GM23338 (cell line): ENCODE measurements around the gene SFTPD. TPM values are rescaled to one million over a fixed set of nuclear protein-coding genes. Genes with fewer than 3 reads are reported as not detected.

Experiments used
- ATAC-seq: fragments of 200-7000 bp; cut with Tn5 transposase; 3 replicates; pipeline ENCODE4 v1.9.1; 2020
- DNase-seq: peaks from one replicate; pipeline ENCODE4 v3.0.0-alpha.2; 2015; ENCODE audit warnings: low spot score
- H2AFZ ChIP-seq: fragments of 200-600 bp; sonication (generic); 2 replicates; pipeline ENCODE4 v1.8.0; 2016; ENCODE audit warnings: antibody characterized with exemption, mild to moderate bottlenecking, moderate library complexity
- H3F3A ChIP-seq: fragments of 200-600 bp; sonication (generic); replicated peaks from 2 replicates; pipeline ENCODE4 v1.8.0; 2017; ENCODE audit warnings: antibody characterized with exemption, mixed run types, low read depth
- H3K27ac ChIP-seq: fragments of 200-600 bp; sonication (generic); 2 replicates; pipeline ENCODE4 v1.6.1; 2016; ENCODE audit warnings: low read depth
- H3K27me3 ChIP-seq: fragments of 200-600 bp; sonication (generic); 2 replicates; pipeline ENCODE4 v1.8.0; 2016; ENCODE audit warnings: mild to moderate bottlenecking, mixed run types, moderate library complexity; ENCODE audit not compliant: insufficient read depth
- H3K36me3 ChIP-seq: fragments of 200-600 bp; sonication (generic); 2 replicates; pipeline ENCODE4 v1.8.0; 2016; ENCODE audit warnings: mild to moderate bottlenecking; ENCODE audit not compliant: insufficient read depth
- H3K4me1 ChIP-seq: fragments of 200-600 bp; sonication (generic); 2 replicates; pipeline ENCODE4 v1.8.0; 2016; ENCODE audit warnings: mild to moderate bottlenecking, moderate library complexity; ENCODE audit not compliant: insufficient read depth
- H3K4me2 ChIP-seq: fragments of 200-600 bp; sonication (generic); 2 replicates; pipeline ENCODE4 v1.7.1; 2017; ENCODE audit warnings: mixed run types
- H3K4me3 ChIP-seq: fragments of 200-600 bp; sonication (generic); 2 replicates; pipeline ENCODE4 v1.6.1; 2016; ENCODE audit warnings: mixed run types
- H3K79me2 ChIP-seq: fragments of 200-600 bp; sonication (generic); replicated peaks from 2 replicates; pipeline ENCODE4 v1.8.0; 2017; ENCODE audit warnings: mild to moderate bottlenecking; ENCODE audit not compliant: insufficient read depth
- H3K9me2 ChIP-seq: fragments of 200-600 bp; sonication (generic); 2 replicates; pipeline ENCODE4 v1.8.0; 2017; ENCODE audit not compliant: insufficient read depth
- H4K20me1 ChIP-seq: fragments of 200-600 bp; sonication (generic); replicated peaks from 2 replicates; pipeline ENCODE4 v1.8.0; 2017; ENCODE audit warnings: mild to moderate bottlenecking; ENCODE audit not compliant: insufficient read depth
- H3K27ac Mint-ChIP-seq: 2 replicates; pipeline ENCODE4 v1.8.0; 2020; ENCODE audit warnings: inconsistent platforms, mild to moderate bottlenecking, moderate library complexity, mixed read lengths
- H3K27me3 Mint-ChIP-seq: 3 replicates; pipeline ENCODE4 v1.8.0; 2022; ENCODE audit warnings: low read depth, mild to moderate bottlenecking, moderate library complexity, mixed read lengths, inconsistent platforms; ENCODE audit not compliant: insufficient read depth, poor library complexity
- H3K36me3 Mint-ChIP-seq: 3 replicates; pipeline ENCODE4 v1.8.0; 2021; ENCODE audit warnings: low read depth, mild to moderate bottlenecking, inconsistent platforms, moderate library complexity, mixed read lengths
- H3K4me1 Mint-ChIP-seq: 3 replicates; pipeline ENCODE4 v1.8.0; 2020; ENCODE audit warnings: mild to moderate bottlenecking, inconsistent platforms, mixed read lengths
- H3K4me3 Mint-ChIP-seq: 3 replicates; pipeline ENCODE4 v1.8.0; 2021; ENCODE audit warnings: moderate library complexity, mild to moderate bottlenecking, inconsistent platforms, mixed read lengths
- H3K9me3 Mint-ChIP-seq: 3 replicates; pipeline ENCODE4 v1.8.0; 2020; ENCODE audit warnings: moderate library complexity, mild to moderate bottlenecking, inconsistent platforms, mixed read lengths
- CREB1 ChIP-seq: fragments of 250-450 bp; sonication (Bioruptor Pico); IDR thresholded peaks from 2 replicates; pipeline ENCODE4 v1.5.0; 2020; ENCODE audit warnings: low read depth, mild to moderate bottlenecking, moderate library complexity
- CTCF ChIP-seq, 2 experiments: fragments of 200-600 bp in 1 of 2; sonication (generic) in 1 of 2; conservative IDR thresholded peaks; 2 replicates each; pipeline versions ENCODE4 v1.5.1 to v1.6.1; 2016 to 2017; ENCODE audit warnings: antibody characterized with exemption in 2 of 2, low read depth in 2 of 2, mild to moderate bottlenecking in 2 of 2, moderate library complexity in 1 of 2
- ETS1 ChIP-seq: IDR thresholded peaks from 2 replicates; pipeline ENCODE4 v1.6.1; 2016; ENCODE audit warnings: antibody characterized with exemption
- EZH2 ChIP-seq: fragments of 200-600 bp; sonication (generic); IDR thresholded peaks from one replicate; pipeline ENCODE4 v1.8.0; 2017; ENCODE audit warnings: antibody characterized with exemption, mild to moderate bottlenecking, low read depth; ENCODE audit not compliant: unreplicated experiment
- EZH2phosphoT487 ChIP-seq: fragments of 200-600 bp; sonication (generic); IDR thresholded peaks from one replicate; pipeline ENCODE4 v1.8.1; 2018; ENCODE audit warnings: antibody characterized with exemption; ENCODE audit not compliant: unreplicated experiment
- JUNB ChIP-seq: IDR thresholded peaks from one replicate; pipeline ENCODE4 v1.6.1; 2016; ENCODE audit warnings: antibody characterized with exemption; ENCODE audit not compliant: unreplicated experiment
- NANOG ChIP-seq: IDR thresholded peaks from 2 replicates; pipeline ENCODE4 v1.6.1; 2016; ENCODE audit warnings: antibody characterized with exemption, borderline replicate concordance
- REST ChIP-seq: IDR thresholded peaks from one replicate; pipeline ENCODE4 v1.6.1; 2018; ENCODE audit warnings: antibody characterized with exemption; ENCODE audit not compliant: unreplicated experiment
- STAT1 ChIP-seq: IDR thresholded peaks from one replicate; pipeline ENCODE4 v1.6.1; 2016; ENCODE audit warnings: antibody characterized with exemption; ENCODE audit not compliant: unreplicated experiment
- ZNF114 ChIP-seq: fragments of 250-450 bp; sonication (Bioruptor Pico); IDR thresholded peaks from 2 replicates; pipeline ENCODE4 v1.5.0; 2020; ENCODE audit warnings: mild to moderate bottlenecking, moderate library complexity
- ZNF331 ChIP-seq: fragments of 250-450 bp; sonication (Bioruptor Pico); IDR thresholded peaks from 2 replicates; pipeline ENCODE4 v1.5.0; 2020; ENCODE audit warnings: low read depth, mild to moderate bottlenecking, moderate library complexity
- polyA plus RNA-seq: library from polyadenylated mRNA; unstranded; fragments of >200 nt; fragmentation: Nextera tagmentation; extraction: Ambion mirVana; gene quantifications from 2 replicates; pipeline ENCODE4 v1.2.1, GENCODE V29; 2016
- total RNA-seq: library from RNA; depleted of rRNA; stranded (reverse); fragments of >200 nt; shearing (Covaris generic); gene quantifications from 2 replicates; pipeline ENCODE4 v1.2.3, GENCODE V29; 2014

The SFTPD gene
- total and polyA plus RNA-seq, 2 experiments from 2014 or later, result not detected

- TF ChIP-seq CTCF (conservative IDR thresholded peaks at IDR 0.05; ENCODE audit: low read depth in 2 of 2), result no peak
- TF ChIP-seq STAT1, result no peak
- no peak for TF ChIP-seq EZH2phosphoT487
- TF ChIP-seq NANOG, result no peak
- TF ChIP-seq ZNF114, result no peak
- TF ChIP-seq JUNB, result no peak
- TF ChIP-seq ZNF331, result no peak
- TF ChIP-seq REST, result no peak
- no peak for TF ChIP-seq CREB1 (CRISPR knock-in tag)
- no peak for TF ChIP-seq ETS1
- TF ChIP-seq EZH2, result no peak
Observed at GRCh38 chr10:79944428-79945395, 4.2 kb downstream of the SFTPD start (continued).

GRCh38 chr10:79943871-79944270 is 5.0 kb downstream of the SFTPD start:
- Histone ChIP-seq H3K4me1 (no peaks in the 10 kb centered on the region), H3K4me3 (no peak overlapping the region), H3K27ac (no peak overlapping the region), H3F3A (no peaks in the 10 kb centered on the region), H2AFZ (no peak overlapping the region), H3K79me2 (no peaks in the 10 kb centered on the region), H4K20me1 (no peaks in the 10 kb centered on the region), H3K27me3 (no peaks in the 10 kb centered on the region), H3K4me2 (no peak overlapping the region), H3K36me3 (no peaks in the 10 kb centered on the region), H3K9me2 (no peaks in the 10 kb centered on the region; the same call in 1 of the 2 replicates)
- ATAC-seq (no peak), DNase-seq (no peak)
- H3K4me3 Mint-ChIP-seq, result no peak overlapping the region
- no peaks in the 10 kb centered on the region for H3K9me3 Mint-ChIP-seq
- H3K27me3 Mint-ChIP-seq, result peaks cover 6% of the 10 kb centered on the region
- no peaks in the 10 kb centered on the region for H3K36me3 Mint-ChIP-seq
- no peaks in the 10 kb centered on the region for H3K4me1 Mint-ChIP-seq
- H3K27ac Mint-ChIP-seq, result no peak overlapping the region
- no peak for TF ChIP-seq CTCF (conservative IDR thresholded peaks at IDR 0.05; ENCODE audit: low read depth in 2 of 2)
- no peak for TF ChIP-seq ETS1
- TF ChIP-seq ZNF331, result no peak
